Measurements from ENCODE around the gene CA10.

The CA10 gene

DNA sequence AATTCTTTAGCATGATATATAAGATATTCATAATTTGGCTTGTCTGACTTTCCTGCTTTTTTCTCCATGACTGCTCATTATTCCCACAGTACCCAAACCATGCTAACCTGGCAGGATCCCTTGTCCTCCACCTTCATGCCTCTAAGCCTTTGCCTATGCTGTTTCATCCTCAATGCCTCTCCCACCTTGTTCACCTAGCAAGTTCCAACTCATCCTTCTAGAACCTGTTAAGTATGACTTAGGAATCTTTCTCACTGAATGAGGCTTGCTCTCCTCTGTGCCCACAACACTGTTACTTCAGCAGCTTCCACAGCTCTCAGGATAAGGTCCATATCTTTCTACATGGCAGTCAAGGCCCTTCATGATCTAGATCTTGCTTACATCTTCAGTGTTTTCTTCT lies 34.0 kb downstream of the CA10 start:
- TF ChIP-seq, protein P1, sequence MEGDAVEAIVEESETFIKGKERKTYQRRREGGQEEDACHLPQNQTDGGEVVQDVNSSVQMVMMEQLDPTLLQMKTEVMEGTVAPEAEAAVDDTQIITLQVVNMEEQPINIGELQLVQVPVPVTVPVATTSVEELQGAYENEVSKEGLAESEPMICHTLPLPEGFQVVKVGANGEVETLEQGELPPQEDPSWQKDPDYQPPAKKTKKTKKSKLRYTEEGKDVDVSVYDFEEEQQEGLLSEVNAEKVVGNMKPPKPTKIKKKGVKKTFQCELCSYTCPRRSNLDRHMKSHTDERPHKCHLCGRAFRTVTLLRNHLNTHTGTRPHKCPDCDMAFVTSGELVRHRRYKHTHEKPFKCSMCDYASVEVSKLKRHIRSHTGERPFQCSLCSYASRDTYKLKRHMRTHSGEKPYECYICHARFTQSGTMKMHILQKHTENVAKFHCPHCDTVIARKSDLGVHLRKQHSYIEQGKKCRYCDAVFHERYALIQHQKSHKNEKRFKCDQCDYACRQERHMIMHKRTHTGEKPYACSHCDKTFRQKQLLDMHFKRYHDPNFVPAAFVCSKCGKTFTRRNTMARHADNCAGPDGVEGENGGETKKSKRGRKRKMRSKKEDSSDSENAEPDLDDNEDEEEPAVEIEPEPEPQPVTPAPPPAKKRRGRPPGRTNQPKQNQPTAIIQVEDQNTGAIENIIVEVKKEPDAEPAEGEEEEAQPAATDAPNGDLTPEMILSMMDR (conservative IDR thresholded peaks at IDR 0.05; ENCODE audit: low read depth, low read length): no peak

GRCh38 chr17:52120465-52120864 lies 38.0 kb downstream of the CA10 start:
- Histone ChIP-seq H3K36me3 (ENCODE audit: insufficient read depth) (no peaks in the 10 kb centered on the region), H3K27me3 (ENCODE audit: insufficient read depth, low read depth) (no peaks in the 10 kb centered on the region), H3K27ac (no peak overlapping the region), H4K20me1 (ENCODE audit: insufficient read depth) (no peaks in the 10 kb centered on the region), H2AFZ (ENCODE audit: low read depth) (no peak overlapping the region), H3K79me2 (ENCODE audit: insufficient read depth, low read depth) (no peaks in the 10 kb centered on the region), H3K4me1 (ENCODE audit: low read depth, poor library complexity, severe bottlenecking) (no peaks in the 10 kb centered on the region), H3K9ac (no peak overlapping the region), H3K4me2 (no peak overlapping the region), H3K4me3 (IDR thresholded peaks at IDR 0.05; ENCODE audit: insufficient read depth, low read depth, low read length) (no peak overlapping the region)
- TF ChIP-seq, protein P1 (conservative IDR thresholded peaks at IDR 0.05; ENCODE audit: low read depth, low read length): no peak

More for the DNA sequence above, 34.0 kb downstream of the CA10 start:
- Histone ChIP-seq H3K27me3 (ENCODE audit: insufficient read depth, low read depth) (no peaks in the 10 kb centered on the region), H3K9ac (no peak overlapping the region), H3K27ac (no peak overlapping the region), H3K4me2 (no peak overlapping the region), H3K79me2 (ENCODE audit: insufficient read depth, low read depth) (no peaks in the 10 kb centered on the region), H3K4me3 (IDR thresholded peaks at IDR 0.05; ENCODE audit: insufficient read depth, low read depth, low read length) (no peak overlapping the region), H4K20me1 (ENCODE audit: insufficient read depth) (no peaks in the 10 kb centered on the region), H3K4me1 (ENCODE audit: low read depth, poor library complexity, severe bottlenecking) (no peaks in the 10 kb centered on the region), H3K36me3 (ENCODE audit: insufficient read depth) (no peaks in the 10 kb centered on the region), H2AFZ (ENCODE audit: low read depth) (no peak overlapping the region)

DNA sequence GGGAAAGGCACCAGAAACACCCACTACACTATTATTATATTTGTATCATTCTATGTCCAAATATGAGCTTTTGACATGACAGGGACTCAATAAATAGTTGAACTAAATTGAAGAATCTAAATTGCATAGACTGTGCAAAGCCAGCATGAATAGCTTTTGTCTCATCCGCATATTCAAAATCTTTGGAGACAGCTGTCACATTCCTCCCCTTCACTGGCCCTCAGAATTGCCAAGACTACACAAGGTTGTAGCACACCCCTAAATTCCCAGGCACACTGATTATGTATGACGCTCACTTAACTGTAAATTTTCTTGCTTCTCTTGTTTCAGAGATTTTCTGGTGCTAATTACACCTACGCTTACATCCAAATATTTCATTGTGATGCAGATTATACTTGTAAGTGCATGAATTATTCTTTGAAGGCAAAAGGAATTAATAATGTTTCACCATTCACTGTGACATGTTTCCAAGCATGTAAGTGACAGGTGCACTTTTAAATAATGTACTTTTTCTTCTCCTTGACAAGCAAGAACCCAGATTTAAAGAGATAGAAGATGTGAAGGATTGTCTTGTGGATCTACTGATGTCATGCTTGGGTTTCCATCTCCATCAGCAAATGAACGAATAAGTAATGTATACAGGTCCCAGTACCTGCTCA lies 47.5 kb downstream of the CA10 start:
- H3K36me3 ChIP-seq (ENCODE audit: insufficient read depth): no peaks in the 10 kb centered on the region
- H3K79me2 ChIP-seq (ENCODE audit: insufficient read depth, low read depth): no peaks in the 10 kb centered on the region
- H3K9ac ChIP-seq: no peak overlapping the region
- TF ChIP-seq, protein P1 (conservative IDR thresholded peaks at IDR 0.05; ENCODE audit: low read depth, low read length): no peak
- H3K27me3 ChIP-seq (ENCODE audit: insufficient read depth, low read depth): no peaks in the 10 kb centered on the region
- H4K20me1 ChIP-seq (ENCODE audit: insufficient read depth): no peaks in the 10 kb centered on the region
- H3K27ac ChIP-seq: no peak overlapping the region
- H3K4me3 ChIP-seq (IDR thresholded peaks at IDR 0.05; ENCODE audit: insufficient read depth, low read depth, low read length): no peak overlapping the region
- peaks cover 2% of the 10 kb centered on the region for H3K4me1 ChIP-seq (ENCODE audit: low read depth, poor library complexity, severe bottlenecking)
- no peak overlapping the region for H3K4me2 ChIP-seq
- no peak overlapping the region for H2AFZ ChIP-seq (ENCODE audit: low read depth)

DNA sequence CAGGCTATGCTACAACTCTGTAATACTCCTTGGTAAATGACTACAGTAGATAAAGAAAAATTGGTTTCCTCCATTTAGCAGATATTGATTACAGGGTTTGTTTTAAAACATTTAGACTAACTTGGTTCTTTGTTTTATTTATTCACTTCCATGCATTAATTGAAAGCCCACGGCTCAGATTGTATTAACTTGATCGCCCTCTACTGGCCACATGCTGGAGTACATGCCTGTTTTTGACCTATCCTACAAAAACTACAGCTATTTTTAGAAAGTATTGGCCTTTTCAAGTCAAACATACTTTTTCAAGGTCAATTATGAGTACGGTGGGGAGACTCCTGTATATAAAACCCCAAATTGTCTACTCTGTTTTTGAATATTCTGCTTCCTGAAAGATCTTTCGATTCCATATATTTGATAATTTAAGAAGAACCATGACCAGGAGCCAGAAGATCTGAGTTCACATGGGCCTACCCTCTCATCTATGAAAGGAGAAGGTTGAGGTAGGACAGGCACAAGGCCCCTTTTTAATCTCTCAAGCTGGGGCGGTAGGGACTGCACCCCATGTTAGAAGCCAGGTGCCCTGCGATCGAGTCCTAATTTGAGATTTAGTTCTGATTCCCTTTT lies 51.8 kb downstream of the CA10 start:
- Histone ChIP-seq H3K36me3 (ENCODE audit: insufficient read depth) (no peaks in the 10 kb centered on the region), H3K4me2 (no peak overlapping the region)

More for the DNA sequence above, 51.8 kb downstream of the CA10 start:
- H4K20me1 ChIP-seq (ENCODE audit: insufficient read depth): no peaks in the 10 kb centered on the region
- H3K27me3 ChIP-seq (ENCODE audit: insufficient read depth, low read depth): no peaks in the 10 kb centered on the region
- H3K27ac ChIP-seq: no peak overlapping the region
- no peak overlapping the region for H2AFZ ChIP-seq (ENCODE audit: low read depth)
- no peak overlapping the region for H3K4me3 ChIP-seq (IDR thresholded peaks at IDR 0.05; ENCODE audit: insufficient read depth, low read depth, low read length)
- H3K9ac ChIP-seq: no peak overlapping the region
- peaks cover 2% of the 10 kb centered on the region for H3K4me1 ChIP-seq (ENCODE audit: low read depth, poor library complexity, severe bottlenecking)
- H3K79me2 ChIP-seq (ENCODE audit: insufficient read depth, low read depth): no peaks in the 10 kb centered on the region
- TF ChIP-seq, protein P1 (conservative IDR thresholded peaks at IDR 0.05; ENCODE audit: low read depth, low read length): peak; percentile 95
